IPS DF 6.9 (cell line): ENCODE results near the gene HPGD.
"Not testable (repeated sequence)": the region's sequence is repeated elsewhere in the genome, so short reads cannot be mapped to it uniquely, and the experiment has no call there.

ENCODE experiments used
- DNase-seq: peaks from one replicate; pipeline ENCODE4 v3.0.0-alpha.2; 2013; ENCODE audit warnings: low read depth, low spot score
- H3K27ac ChIP-seq: one replicate; pipeline ENCODE4 v1.5.1; 2013; ENCODE audit warnings: low read length, control low read depth
- H3K27me3 ChIP-seq: 2 replicates; pipeline ENCODE4 v1.6.1; 2013; ENCODE audit warnings: mild to moderate bottlenecking, low read length; ENCODE audit not compliant: control insufficient read depth, insufficient read depth
- H3K36me3 ChIP-seq: 2 replicates; pipeline ENCODE4 v1.6.1; 2013; ENCODE audit warnings: low read length; ENCODE audit not compliant: control insufficient read depth, insufficient read depth
- H3K4me1 ChIP-seq: 2 replicates; pipeline ENCODE4 v1.6.1; 2013; ENCODE audit warnings: low read length; ENCODE audit not compliant: control insufficient read depth, insufficient read depth
- H3K4me3 ChIP-seq: 2 replicates; pipeline ENCODE4 v1.5.1; 2013; ENCODE audit warnings: mild to moderate bottlenecking, low read length
- H3K9me3 ChIP-seq: 2 replicates; pipeline ENCODE4 v1.6.1; 2013; ENCODE audit warnings: low read length, inconsistent platforms; ENCODE audit not compliant: control insufficient read depth, insufficient read depth
- WGBS: extraction: QIAGEN DNeasy Blood & Tissue Kit; methylation state at CpG from one replicate; pipeline ENCODE4 v1.1.7; 2013; ENCODE audit warnings: mixed read lengths, missing lambda C conversion rate; ENCODE audit not compliant: insufficient read length, insufficient coverage; 5-methylcytosine and 5-hydroxymethylcytosine counted together

HPGD gene

DNA sequence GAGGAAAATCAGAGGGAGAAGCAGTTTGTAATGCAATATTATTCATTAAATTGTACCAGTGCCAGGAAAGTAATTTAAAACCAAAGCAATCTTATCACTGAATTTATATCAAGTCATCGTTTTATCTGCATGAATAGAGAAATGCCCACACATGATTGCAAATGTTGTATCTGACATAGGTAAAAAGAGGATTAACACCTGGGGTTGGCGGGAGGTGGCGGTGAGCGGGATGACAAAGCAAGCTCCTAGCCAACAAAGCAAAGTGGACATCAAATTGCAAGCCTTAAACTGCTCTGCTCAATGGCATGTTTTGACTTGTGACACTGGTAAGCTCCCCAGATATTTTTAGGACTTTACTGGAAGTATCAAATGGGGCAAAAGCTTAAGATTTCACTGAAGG lies 16.4 kb downstream of the HPGD start:
- Histone ChIP-seq H3K4me3 (no peak overlapping the region), H3K27me3 (no peaks in the 10 kb centered on the region), H3K4me1 (no peaks in the 10 kb centered on the region), H3K36me3 (no peaks in the 10 kb centered on the region), H3K27ac (no peak overlapping the region), H3K9me3 (no peaks in the 10 kb centered on the region)
- WGBS, result no CpG with 5 or more reads among the region's 4 CpGs
- DNase-seq, result no peak

GRCh38 chr4:174505007-174505406 lies 17.3 kb downstream of the HPGD start:
- Histone ChIP-seq H3K4me1 (no peaks in the 10 kb centered on the region), H3K4me3 (no peak overlapping the region), H3K27me3 (no peaks in the 10 kb centered on the region), H3K36me3 (no peaks in the 10 kb centered on the region), H3K27ac (no peak overlapping the region), H3K9me3 (no peaks in the 10 kb centered on the region)
- no peak for DNase-seq
- WGBS, result no CpG with 5 or more reads among the region's 3 CpGs

GRCh38 chr4:174503079-174503715 lies 19.1 kb downstream of the HPGD start:
- Histone ChIP-seq H3K4me1 (no peaks in the 10 kb centered on the region), H3K4me3 (no peak overlapping the region), H3K27ac (no peak overlapping the region), H3K27me3 (no peaks in the 10 kb centered on the region), H3K9me3 (no peaks in the 10 kb centered on the region), H3K36me3 (no peaks in the 10 kb centered on the region)
- WGBS, result no CpG with 5 or more reads among the region's 3 CpGs
- no peak for DNase-seq

DNA sequence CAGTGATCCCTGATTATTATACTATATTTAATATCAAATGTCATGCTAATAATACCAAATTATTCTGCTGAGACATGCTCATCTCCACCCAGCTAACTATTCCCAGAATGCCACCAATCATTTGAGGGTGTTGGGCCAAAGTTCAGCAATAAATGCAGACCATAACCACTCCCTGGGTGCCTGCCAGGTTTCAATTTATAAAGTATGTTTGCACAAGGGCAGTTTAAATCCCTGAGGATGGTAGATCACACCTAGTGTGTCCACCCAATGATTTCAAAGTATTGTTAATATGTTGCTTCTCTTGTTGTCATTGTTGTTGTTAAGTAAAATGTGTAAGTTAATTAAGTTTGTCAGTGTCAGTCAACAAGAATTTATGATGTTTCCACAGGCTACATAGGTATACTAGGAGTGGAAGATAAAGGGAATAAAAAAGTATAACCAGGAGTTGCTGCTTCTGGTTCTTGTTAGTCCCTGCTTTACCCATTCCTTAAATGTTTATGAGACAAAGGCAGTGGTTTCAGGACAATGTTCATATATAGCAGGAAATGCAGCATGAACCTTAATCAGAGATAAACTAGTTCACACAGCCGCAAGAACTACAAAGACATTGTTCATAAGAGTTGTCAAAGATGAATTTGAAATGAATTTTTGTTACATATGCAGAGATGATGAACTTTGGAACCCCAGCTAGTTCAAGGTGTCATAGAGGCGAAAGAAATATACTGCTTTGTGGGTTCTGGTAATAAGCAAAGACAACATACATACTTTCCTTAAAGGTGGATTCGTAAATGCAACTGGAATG lies 25.5 kb downstream of the HPGD start:
- Histone ChIP-seq H3K4me3 (no peak overlapping the region), H3K36me3 (no peaks in the 10 kb centered on the region), H3K9me3 (no peaks in the 10 kb centered on the region), H3K4me1 (no peaks in the 10 kb centered on the region), H3K27ac (no peak overlapping the region), H3K27me3 (no peaks in the 10 kb centered on the region)
- WGBS, result no CpG with 5 or more reads among the region's 3 CpGs
- no peak for DNase-seq

- H3K27ac ChIP-seq, result no peak overlapping the region
- WGBS, result no CpG with 5 or more reads among the region's 2 CpGs
- H3K27me3 ChIP-seq, result no peaks in the 10 kb centered on the region
- H3K9me3 ChIP-seq, result no peaks in the 10 kb centered on the region
- no peak for DNase-seq
- no peaks in the 10 kb centered on the region for H3K36me3 ChIP-seq
- no peaks in the 10 kb centered on the region for H3K4me1 ChIP-seq
- H3K4me3 ChIP-seq, result no peak overlapping the region
Observed at GRCh38 chr4:174495626-174496025, 26.7 kb downstream of the HPGD start.

- H3K27me3 ChIP-seq, result no peaks in the 10 kb centered on the region
- no CpG with 5 or more reads among the region's 3 CpGs for WGBS
- no peaks in the 10 kb centered on the region for H3K4me1 ChIP-seq
- H3K4me3 ChIP-seq, result no peak overlapping the region
- no peak overlapping the region for H3K27ac ChIP-seq
- DNase-seq, result no peak
- no peaks in the 10 kb centered on the region for H3K36me3 ChIP-seq
- H3K9me3 ChIP-seq, result no peaks in the 10 kb centered on the region
Observed at GRCh38 chr4:174494726-174495125, 27.6 kb downstream of the HPGD start.

- no peaks in the 10 kb centered on the region for H3K36me3 ChIP-seq
- no peak overlapping the region for H3K27ac ChIP-seq
- no peaks in the 10 kb centered on the region for H3K9me3 ChIP-seq
- no peak for DNase-seq
- no peak overlapping the region for H3K4me3 ChIP-seq
- H3K27me3 ChIP-seq, result no peaks in the 10 kb centered on the region
- no peaks in the 10 kb centered on the region for H3K4me1 ChIP-seq
Observed at GRCh38 chr4:174494146-174494545, 28.1 kb downstream of the HPGD start.

DNA sequence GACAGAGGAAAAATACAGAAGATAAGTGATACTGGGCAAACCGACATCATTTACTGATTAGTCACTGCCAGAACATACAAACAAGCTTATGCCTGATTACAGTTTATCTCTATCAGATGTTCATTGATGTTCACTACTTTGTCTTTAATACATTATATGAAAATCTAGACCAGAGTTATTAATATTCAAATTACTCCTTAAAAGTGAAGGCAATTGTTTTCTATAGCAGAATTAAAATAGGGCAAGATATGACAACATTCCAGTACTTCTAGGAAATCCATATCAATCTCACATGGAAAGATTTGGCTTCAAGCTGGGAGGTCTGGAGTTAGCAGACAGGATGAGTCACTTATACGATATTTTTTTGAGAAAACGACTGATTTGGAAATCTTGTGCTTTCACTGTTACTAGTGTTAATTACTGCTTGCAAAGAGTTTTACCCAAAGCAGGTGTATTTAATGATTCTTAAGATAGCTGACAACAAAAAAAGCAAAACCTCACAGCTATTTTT lies 31.8 kb downstream of the HPGD start:
- DNase-seq, result no peak
- H3K36me3 ChIP-seq, result no peaks in the 10 kb centered on the region
- no CpG with 5 or more reads among the region's 3 CpGs for WGBS
- H3K27ac ChIP-seq, result no peak overlapping the region
- no peak overlapping the region for H3K4me3 ChIP-seq
- no peaks in the 10 kb centered on the region for H3K9me3 ChIP-seq
- no peaks in the 10 kb centered on the region for H3K27me3 ChIP-seq
- H3K4me1 ChIP-seq, result no peaks in the 10 kb centered on the region

DNA sequence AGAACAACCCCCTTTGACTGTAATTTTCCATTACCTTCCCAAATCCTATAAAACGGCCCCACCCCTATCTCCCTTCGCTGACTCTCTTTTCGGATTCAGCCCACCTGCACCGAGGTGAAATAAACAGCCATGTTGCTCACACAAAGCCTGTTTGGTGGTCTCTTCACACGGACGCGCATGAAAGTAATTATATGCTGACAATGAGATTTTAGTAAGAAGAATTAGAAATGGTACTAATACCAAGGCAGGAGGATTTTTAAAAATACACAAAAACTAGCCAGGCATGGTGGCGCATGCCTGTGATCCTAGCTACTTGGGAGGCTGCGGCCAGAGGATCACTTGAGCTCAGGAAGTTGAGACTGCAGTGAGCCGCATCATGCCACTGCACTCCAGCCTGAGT lies 33.9 kb downstream of the HPGD start:
- H3K9me3 ChIP-seq, H3K4me1 ChIP-seq, H3K36me3 ChIP-seq, DNase-seq, H3K4me3 ChIP-seq, H3K27me3 ChIP-seq, H3K27ac ChIP-seq: not testable (repeated sequence)
- no CpG with 5 or more reads among the region's 10 CpGs for WGBS

DNA sequence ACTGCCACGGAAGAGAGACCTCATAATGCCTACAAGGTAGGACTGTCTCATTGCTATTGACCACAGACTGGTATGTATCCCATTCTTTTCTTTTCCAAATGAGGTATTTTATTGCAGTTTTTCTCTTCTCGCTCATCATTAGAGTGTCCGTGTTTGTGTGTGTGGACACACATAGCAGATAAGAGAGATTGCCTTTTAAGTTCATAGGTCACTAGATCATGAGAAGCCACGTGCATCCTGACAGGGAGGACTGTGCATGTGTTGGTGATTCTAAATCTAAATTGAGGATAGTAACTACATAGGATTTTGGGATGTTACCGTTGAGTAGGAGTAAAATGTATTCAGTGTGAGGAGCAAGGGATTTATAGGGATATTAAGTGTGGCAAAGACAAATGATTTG lies 37.3 kb downstream of the HPGD start:
- Histone ChIP-seq H3K4me3 (no peak overlapping the region), H3K27me3 (no peaks in the 10 kb centered on the region), H3K4me1 (no peaks in the 10 kb centered on the region), H3K9me3 (no peaks in the 10 kb centered on the region), H3K36me3 (no peaks in the 10 kb centered on the region), H3K27ac (no peak overlapping the region)
- WGBS, result no CpG with 5 or more reads among the region's 5 CpGs
- DNase-seq, result no peak

- H3K36me3 ChIP-seq, result no peaks in the 10 kb centered on the region
- H3K9me3 ChIP-seq, result no peaks in the 10 kb centered on the region
- H3K4me1 ChIP-seq, result no peaks in the 10 kb centered on the region
- H3K27ac ChIP-seq, result no peak overlapping the region
- H3K4me3 ChIP-seq, result no peak overlapping the region
- no CpG with 5 or more reads among the region's 3 CpGs for WGBS
- no peak for DNase-seq
- no peaks in the 10 kb centered on the region for H3K27me3 ChIP-seq
Observed at GRCh38 chr4:174483792-174484191, 38.5 kb downstream of the HPGD start.
